NB4 (cell line): ENCODE data around the gene IL1R2.
A peak's percentile ranks its signal among the peaks of the same experiment; 100 is the strongest.

Experiments
- DNase-seq: peaks from one replicate; pipeline ENCODE4 v3.0.0; 2010; ENCODE audit warnings: low read depth
- H3K4me3 ChIP-seq: one replicate; pipeline ENCODE4 v1.5.1; 2011; ENCODE audit warnings: mild to moderate bottlenecking, low read depth, low read length, moderate library complexity
- CTCF ChIP-seq: IDR thresholded peaks from one replicate; pipeline ENCODE4 v1.5.1; 2012; ENCODE audit warnings: low read depth, low read length
- MAX ChIP-seq: IDR thresholded peaks from 2 replicates; pipeline ENCODE4 v1.6.1; 2011; ENCODE audit warnings: low read depth, low read length
- MYC ChIP-seq: IDR thresholded peaks from 2 replicates; pipeline ENCODE4 v1.6.1; 2011; ENCODE audit warnings: low read depth, low read length
- POLR2A ChIP-seq: IDR thresholded peaks from 2 replicates; pipeline ENCODE4 v1.6.1; 2011; ENCODE audit warnings: mild to moderate bottlenecking; ENCODE audit not compliant: insufficient read length; ENCODE audit errors: extremely low read depth

The IL1R2 gene

GRCh38 chr2:101972621-101973434 lies 18.9 kb upstream of the IL1R2 start:
- H3K4me3 ChIP-seq: peak overlapping the region; percentile 32
- peak; percentile 94 for DNase-seq
- TF ChIP-seq MYC (peak; percentile 81), POLR2A (no peak), CTCF (no peak), MAX (peak; percentile 54)

- DNase-seq: no peak
- no peak overlapping the region for H3K4me3 ChIP-seq
- TF ChIP-seq MAX: no peak
- TF ChIP-seq MYC: no peak
- no peak for TF ChIP-seq POLR2A
- TF ChIP-seq CTCF: no peak
Observed at GRCh38 chr2:101974663-101975062, 17.1 kb upstream of the IL1R2 start.

GRCh38 chr2:101975171-101975870 lies 16.4 kb upstream of the IL1R2 start:
- no peak for DNase-seq
- H3K4me3 ChIP-seq: no peak overlapping the region
- TF ChIP-seq POLR2A: no peak
- TF ChIP-seq MYC: no peak
- no peak for TF ChIP-seq MAX
- no peak for TF ChIP-seq CTCF

GRCh38 chr2:101976891-101977290 lies 14.9 kb upstream of the IL1R2 start:
- no peak for TF ChIP-seq POLR2A
- no peak for TF ChIP-seq MAX
- no peak for TF ChIP-seq MYC
- no peak for TF ChIP-seq CTCF

GRCh38 chr2:101980368-101980767 lies 11.4 kb upstream of the IL1R2 start:
- TF ChIP-seq POLR2A (no peak), MAX (no peak), CTCF (no peak), MYC (no peak)
- no peak for DNase-seq

More at GRCh38 chr2:101976891-101977290, 14.9 kb upstream of the IL1R2 start:
- no peak for DNase-seq
- no peak overlapping the region for H3K4me3 ChIP-seq

More at GRCh38 chr2:101980368-101980767, 11.4 kb upstream of the IL1R2 start:
- no peak overlapping the region for H3K4me3 ChIP-seq
